Stimulated activated CD4-positive, alpha-beta T cell treated with anti-CD3 and anti-CD28 coated beads, Interleukin-2, amount 100 ng/mL, for 4 hours (primary cell): ENCODE measurements around the gene GNPTG.
A peak's percentile ranks its signal among the peaks of the same experiment; 100 is the strongest.

ENCODE experiments used
- DNase-seq: peaks from one replicate; pipeline ENCODE4 v3.0.0-alpha.2; 2020; ENCODE audit warnings: low read depth

The GNPTG gene

DNA sequence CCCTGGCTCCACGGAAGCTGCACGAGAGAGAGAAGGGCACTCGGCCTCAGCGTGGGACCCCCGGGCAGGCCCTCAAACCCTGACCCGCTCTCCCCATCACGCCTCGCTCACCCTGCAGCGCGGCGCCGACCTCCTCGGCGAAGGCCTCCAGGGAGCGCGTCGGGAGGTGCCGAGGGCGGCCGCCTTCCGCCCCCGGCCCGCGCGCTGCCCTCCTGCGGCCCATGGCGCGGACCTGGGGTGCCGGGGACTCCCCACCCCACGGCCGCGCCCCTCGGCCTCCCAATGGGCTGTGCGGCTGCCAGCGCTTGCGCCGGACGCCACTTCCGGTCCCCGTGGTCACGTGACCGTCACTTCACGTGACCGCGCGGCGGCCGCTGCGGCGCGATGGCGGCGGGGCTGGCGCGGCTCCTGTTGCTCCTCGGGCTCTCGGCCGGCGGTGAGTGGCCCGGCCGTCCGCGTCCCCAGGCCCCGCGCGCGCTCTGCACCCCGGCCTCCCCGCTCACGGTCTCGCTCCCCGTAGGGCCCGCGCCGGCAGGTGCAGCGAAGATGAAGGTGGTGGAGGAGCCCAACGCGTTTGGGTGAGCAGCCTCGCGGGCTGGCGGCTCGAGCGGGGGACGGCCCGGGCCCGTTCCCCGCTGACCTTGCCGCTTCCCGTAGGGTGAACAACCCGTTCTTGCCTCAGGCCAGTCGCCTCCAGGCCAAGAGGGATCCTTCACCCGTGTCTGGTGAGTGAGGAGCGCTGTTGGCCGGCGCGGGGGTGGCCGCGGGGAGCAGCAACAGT lies at the start of gene GNPTG, which contains the start of gene TSR3:
TSS of gene GNPTG (plus strand) at position 350 of the 781 bp plus-strand sequence. CDS start at position 385, 35 bp downstream.
TSS of gene TSR3 (minus strand) at position 297 of the 781 bp plus-strand sequence. CDS start at position 223, 74 bp downstream.
- peak; percentile 70 for DNase-seq

DNA sequence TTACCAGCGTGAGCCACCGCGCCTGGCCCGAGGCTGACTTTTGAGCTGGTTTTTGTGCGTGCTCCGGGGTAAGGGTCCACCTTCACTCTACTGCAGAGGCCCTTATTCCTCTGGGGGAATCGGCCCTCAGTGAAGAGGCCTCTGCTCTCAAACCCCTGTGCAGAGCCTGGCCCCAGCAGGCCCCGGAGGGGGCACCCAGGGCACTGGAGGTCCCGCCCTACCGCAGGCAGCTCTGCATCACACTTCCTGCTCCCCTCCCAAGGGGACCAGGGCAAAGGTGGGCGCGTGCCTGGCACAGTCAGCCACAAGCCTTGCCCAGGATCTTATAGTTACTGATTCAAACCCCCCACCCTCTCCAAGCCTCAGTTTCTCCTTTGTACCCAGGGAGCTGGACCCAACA lies 45.9 kb upstream of the GNPTG start:
- no peak for DNase-seq

DNA sequence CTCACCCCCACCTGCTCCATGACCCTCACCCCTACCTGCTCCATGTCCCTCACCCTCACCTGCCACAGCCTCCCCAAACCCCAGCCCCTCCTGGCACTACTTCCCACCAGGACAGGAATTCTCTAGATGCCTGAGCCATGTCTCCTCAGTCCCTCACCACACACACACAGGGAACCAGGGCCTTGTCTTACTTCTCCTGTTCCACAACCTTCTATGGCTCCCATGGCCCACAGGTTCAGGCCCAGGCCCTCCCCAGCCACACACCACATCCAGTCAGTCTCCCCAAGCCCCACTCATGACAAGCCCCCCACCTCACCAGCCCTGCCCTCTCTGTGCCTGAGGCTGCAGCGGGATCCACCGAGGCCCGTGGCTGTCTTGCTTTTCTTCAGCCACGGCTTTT lies 45.4 kb upstream of the GNPTG start:
- DNase-seq: no peak

DNA sequence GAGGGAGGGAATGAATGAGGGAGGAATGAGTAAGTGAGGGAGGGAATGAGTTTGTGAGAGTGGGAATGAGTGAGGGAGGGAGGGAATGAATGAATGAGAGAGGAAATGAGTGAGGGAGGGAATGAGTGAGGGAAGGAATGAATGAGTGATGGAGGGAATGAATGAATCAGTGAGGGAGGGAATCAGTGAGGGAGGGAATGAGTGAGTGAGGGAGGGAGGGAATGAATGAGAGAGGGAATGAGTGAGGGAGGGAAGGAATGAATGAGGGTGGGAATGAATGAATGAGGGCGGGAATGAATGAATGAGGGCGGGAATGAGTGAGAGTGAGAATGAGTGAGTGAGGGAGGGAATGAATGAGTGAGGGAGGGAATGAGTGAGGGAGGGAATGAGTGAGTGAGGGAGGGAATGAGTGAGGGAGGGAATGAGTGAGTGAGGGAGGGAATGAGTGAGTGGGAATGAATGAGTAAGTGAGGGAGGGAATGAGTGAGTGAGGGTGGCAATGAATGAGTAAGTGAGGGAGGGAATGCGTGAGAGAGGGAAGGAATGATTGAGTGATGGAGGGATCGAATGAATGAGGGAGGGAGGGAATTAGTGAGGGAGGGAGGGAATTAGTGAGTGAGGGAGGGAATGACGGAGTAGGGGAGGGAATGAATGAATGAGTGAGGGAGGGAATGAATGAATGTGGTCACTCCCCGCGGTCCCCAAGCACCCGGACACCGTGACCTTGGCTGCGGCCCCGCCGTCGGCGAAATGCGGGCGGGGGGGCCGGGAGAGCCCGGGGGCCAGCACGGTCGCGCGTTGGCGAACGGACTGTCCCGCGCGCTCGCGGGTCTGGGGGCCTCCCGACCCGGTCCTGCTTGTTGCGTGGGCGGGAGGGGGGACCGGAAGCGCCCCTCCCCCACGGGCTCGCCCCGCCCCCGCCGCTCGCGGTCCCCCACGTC lies 43.4 kb upstream of the GNPTG start:
- no peak for DNase-seq

- DNase-seq: peak; percentile 95
These were observed 42.5 kb upstream of the GNPTG start, which contains the start of gene UBE2I for GRCh38 chr16:1308977-1309885. Gene UBE2I, plus strand, starts transcription at chr16:1309636. Its CDS starts 4,395 bp downstream, at chr16:1314031.

DNA sequence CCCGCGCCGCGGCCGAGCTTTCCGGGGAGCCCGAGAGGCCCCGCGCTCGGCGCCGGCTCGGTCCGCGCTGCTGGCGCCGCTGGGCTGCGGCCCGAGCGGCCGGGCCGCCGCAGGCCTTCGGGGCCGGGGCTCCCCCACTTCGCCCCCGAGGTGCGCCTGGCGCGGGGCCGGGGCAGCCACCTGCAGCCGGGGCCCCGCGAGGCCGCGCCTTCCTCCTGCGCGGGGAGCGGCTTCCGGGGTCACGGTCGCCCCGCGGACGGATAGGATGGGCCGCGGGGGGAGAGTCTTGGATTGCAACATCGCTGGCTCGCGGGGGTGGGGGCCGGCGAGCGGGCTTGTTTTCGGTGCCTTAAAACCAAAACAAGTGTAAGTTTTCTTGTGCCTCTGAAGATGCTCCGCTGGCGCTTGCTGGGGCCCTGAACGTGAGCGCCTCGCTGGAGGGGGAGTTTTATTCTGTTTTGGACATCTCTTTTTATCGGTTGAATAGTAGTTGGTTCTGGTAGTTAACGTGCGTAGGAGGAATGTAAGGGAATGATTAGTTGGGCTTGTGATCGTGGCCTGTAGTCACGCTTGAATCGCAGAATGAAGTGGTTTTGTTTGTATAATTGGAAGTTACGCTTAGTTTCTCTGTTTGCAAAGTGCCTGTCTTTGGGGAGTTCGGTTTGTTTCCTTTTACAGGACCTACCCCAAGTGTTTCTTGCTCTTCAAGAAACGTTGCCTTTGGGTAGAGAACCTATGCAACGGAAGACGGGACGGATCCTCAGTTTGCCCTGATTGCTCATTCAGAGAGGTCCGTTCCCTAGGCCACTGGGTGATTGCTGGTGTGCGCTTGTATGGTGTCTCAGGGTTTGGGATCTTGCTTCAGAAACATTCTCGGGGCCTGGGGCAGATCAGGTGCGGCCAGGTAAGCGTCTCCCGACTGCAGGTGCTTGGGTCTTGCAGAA lies 41.6 kb upstream of the GNPTG start:
- peak; percentile 24 for DNase-seq

DNA sequence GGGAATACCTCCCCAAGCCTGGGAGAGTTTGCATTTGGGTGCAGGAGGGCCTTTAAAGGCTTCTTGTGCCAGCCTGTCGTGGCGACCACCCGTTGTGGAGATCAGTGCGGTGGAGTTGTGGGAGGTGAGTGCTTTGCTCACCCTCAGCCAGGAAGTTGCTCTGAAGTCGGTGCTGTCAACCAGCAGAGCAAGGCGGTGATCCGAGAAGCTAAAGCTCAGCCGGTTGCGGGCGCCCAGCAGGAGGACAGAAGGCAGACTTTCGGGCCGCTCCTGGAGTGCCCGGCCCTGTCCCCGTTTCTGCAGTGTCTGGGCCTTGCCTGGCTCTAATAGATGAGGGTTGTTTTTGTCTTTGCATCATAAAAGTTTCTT lies 40.9 kb upstream of the GNPTG start:
- DNase-seq: no peak

- no peak for DNase-seq
These were observed 40.5 kb upstream of the GNPTG start for GRCh38 chr16:1311212-1311737.

GRCh38 chr16:1311738-1312466 lies 39.8 kb upstream of the GNPTG start:
- no peak for DNase-seq

DNA sequence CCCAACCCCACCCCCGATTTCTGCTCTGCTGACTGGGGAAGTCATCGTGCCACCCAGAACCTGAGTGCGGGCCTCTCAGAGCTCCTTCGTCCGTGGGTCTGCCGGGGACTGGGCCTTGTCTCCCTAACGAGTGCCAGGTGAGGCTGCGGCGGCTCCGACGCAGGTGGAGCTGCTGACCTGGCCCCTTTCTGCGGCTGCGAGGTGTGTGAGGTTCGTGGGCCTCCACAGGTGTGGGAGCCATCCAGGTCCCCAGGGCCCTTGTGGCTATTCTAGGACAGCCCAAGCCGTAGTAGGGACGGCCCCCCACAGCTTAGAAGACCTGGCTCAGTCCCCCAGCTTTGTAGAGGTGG lies 39.3 kb upstream of the GNPTG start:
- no peak for DNase-seq

DNA sequence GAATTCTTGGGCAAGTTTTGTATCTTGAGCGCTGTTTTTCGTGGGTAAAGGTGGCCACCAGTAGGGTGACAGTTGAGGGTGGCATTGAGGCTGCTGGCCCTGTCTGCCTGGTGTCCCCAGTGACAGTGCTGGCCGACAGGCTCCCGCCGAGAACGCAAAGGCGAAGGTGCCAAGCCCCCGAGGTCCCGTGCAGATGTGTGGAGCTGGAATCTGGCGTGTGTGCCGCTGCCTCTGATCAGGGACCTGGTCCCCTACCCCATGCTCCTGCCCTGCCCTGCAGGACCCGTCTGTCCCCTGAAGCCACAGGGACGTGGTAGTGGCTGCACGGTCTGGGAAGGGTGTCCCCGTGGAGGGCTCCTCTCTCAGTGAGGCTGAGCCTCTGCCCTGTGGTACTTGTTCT lies 38.8 kb upstream of the GNPTG start:
- no peak for DNase-seq

- DNase-seq: no peak
These were observed 37.9 kb upstream of the GNPTG start for GRCh38 chr16:1313721-1314369.

- no peak for DNase-seq
These were observed 37.2 kb upstream of the GNPTG start for GRCh38 chr16:1314399-1315068.

DNA sequence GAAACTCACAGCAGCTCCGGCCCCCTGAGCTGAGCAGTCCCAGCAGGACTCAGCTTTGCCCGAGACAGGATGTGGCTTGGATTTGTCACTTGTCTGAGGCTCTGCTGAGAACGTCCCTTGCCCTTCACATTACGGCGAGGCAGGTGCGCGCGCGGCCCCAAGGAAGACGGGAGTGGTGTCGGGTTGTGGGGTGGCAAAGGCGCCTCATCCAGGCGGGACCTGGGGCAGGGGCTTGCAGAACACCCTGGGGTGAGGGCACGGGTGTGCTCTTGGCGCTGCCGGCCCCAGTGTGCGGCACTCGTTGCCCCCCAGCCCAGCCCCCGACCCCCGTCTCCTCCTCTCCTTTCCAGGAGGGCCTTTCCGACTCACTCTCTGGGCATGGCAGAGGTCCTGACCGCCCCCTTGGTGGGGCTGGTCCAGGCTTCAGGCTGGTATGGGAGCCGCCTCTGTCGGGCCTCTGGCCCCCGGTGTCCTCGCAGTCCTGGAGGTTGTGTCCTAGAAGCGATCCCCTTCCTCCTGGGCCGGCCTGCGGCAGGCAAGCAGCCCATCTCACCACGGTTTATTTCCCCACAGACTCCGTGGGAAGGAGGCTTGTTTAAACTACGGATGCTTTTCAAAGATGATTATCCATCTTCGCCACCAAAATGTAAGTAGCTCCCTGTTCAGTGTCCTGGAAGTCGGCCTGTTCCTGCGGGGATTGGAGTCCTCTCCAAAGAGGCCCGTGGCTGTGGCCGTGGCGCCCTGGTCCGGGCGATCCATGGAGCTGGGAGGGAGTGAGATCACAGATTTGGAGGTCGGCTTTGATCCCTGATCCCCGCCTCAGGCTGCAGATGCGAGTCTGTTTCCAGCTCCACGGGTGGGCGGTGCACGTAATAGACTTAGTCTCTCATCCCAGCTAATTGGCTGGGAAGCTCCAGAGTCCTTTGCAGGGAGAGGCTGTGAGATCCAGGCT lies 36.4 kb upstream of the GNPTG start:
- DNase-seq: no peak

- no peak for DNase-seq
These were observed 35.7 kb upstream of the GNPTG start for GRCh38 chr16:1316033-1316405.

- DNase-seq: no peak
These were observed 34.1 kb upstream of the GNPTG start for GRCh38 chr16:1317479-1318267.

GRCh38 chr16:1318268-1318545 lies 33.5 kb upstream of the GNPTG start:
- DNase-seq: no peak
